ENCODE data around the gene MEOX2. TPM values are rescaled to one million over a fixed set of nuclear protein-coding genes. Genes with fewer than 3 reads are reported as not detected.

Gene MEOX2
- total RNA-seq, 1 donor from 2014 or later, result 0.10 TPM

- H3K4me3 Mint-ChIP-seq (ENCODE audit: unreplicated experiment), result no peak overlapping the region
- no peaks in the 10 kb centered on the region for H3K36me3 Mint-ChIP-seq (ENCODE audit: low read depth, unreplicated experiment)
- no peaks in the 10 kb centered on the region for H3K4me1 Mint-ChIP-seq (ENCODE audit: unreplicated experiment)
- H3K27ac Mint-ChIP-seq (ENCODE audit: unreplicated experiment), result no peak overlapping the region
- no peak for TF ChIP-seq CTCF (IDR thresholded peaks at IDR 0.05; ENCODE audit: unreplicated experiment)
- no peaks in the 10 kb centered on the region for H3K9me3 Mint-ChIP-seq (ENCODE audit: unreplicated experiment)
- no peaks in the 10 kb centered on the region for H3K27me3 Mint-ChIP-seq (ENCODE audit: unreplicated experiment)
- DNase-seq (ENCODE audit: low spot score), result no peak
Measured at GRCh38 chr7:15566476-15566875, 120.0 kb downstream of the MEOX2 start.

GRCh38 chr7:15561835-15562234 is 124.6 kb downstream of the MEOX2 start, which contains the start of gene AGMO:
Gene AGMO, minus strand, starts transcription at chr7:15562015.
- no peak for DNase-seq (ENCODE audit: low spot score)
- no peak within 1 kb of the TSS for H3K4me3 Mint-ChIP-seq (ENCODE audit: unreplicated experiment)
- no peaks in the 10 kb centered on the region for H3K9me3 Mint-ChIP-seq (ENCODE audit: unreplicated experiment)
- no peaks in the 10 kb centered on the region for H3K36me3 Mint-ChIP-seq (ENCODE audit: low read depth, unreplicated experiment)
- H3K27ac Mint-ChIP-seq (ENCODE audit: unreplicated experiment), result no peak within 1 kb of the TSS
- peaks cover 2% of the 10 kb centered on the region for H3K27me3 Mint-ChIP-seq (ENCODE audit: unreplicated experiment)
- no peaks in the 10 kb centered on the region for H3K4me1 Mint-ChIP-seq (ENCODE audit: unreplicated experiment)
- TF ChIP-seq CTCF (IDR thresholded peaks at IDR 0.05; ENCODE audit: unreplicated experiment), result no peak

Other genes starting within 250 kb of the MEOX2 start
- gene AGMO, start 124.7 kb downstream of the MEOX2 start, total RNA-seq (ENCODE audit: unreplicated experiment), result not detected